Endothelial cell (in vitro differentiated cells): Measurements from ENCODE around the gene GLE1. TPM values are rescaled to one million over a fixed set of nuclear protein-coding genes. Genes with fewer than 3 reads are reported as not detected.

Experiments
- DNase-seq: peaks from one replicate; pipeline ENCODE4 v3.0.0; 2021; ENCODE audit warnings: low spot score
- H3K27ac Mint-ChIP-seq: one replicate; pipeline ENCODE4 v1.8.0; 2021; ENCODE audit warnings: mixed read lengths, inconsistent platforms; ENCODE audit not compliant: unreplicated experiment
- H3K27me3 Mint-ChIP-seq: one replicate; pipeline ENCODE4 v1.8.0; 2021; ENCODE audit warnings: mild to moderate bottlenecking, moderate library complexity, mixed read lengths, inconsistent platforms; ENCODE audit not compliant: unreplicated experiment
- H3K36me3 Mint-ChIP-seq: one replicate; pipeline ENCODE4 v1.8.0; 2021; ENCODE audit warnings: mild to moderate bottlenecking, low read depth, mixed read lengths, inconsistent platforms; ENCODE audit not compliant: unreplicated experiment
- H3K4me1 Mint-ChIP-seq: one replicate; pipeline ENCODE4 v1.8.0; 2021; ENCODE audit warnings: mild to moderate bottlenecking, mixed read lengths, inconsistent platforms; ENCODE audit not compliant: unreplicated experiment
- H3K4me3 Mint-ChIP-seq: one replicate; pipeline ENCODE4 v1.8.0; 2021; ENCODE audit warnings: mild to moderate bottlenecking, mixed read lengths, inconsistent platforms; ENCODE audit not compliant: unreplicated experiment
- H3K9me3 Mint-ChIP-seq: one replicate; pipeline ENCODE4 v1.8.0; 2021; ENCODE audit warnings: mixed read lengths, inconsistent platforms; ENCODE audit not compliant: unreplicated experiment
- total RNA-seq: library from RNA; stranded (reverse); fragmentation: NEBNext Ultra II Directional; extraction: Animal tissue kit (Norgen Biotek cat#: 25700); gene quantifications from one replicate; pipeline ENCODE4 v1.2.1, GENCODE V29; 2021; ENCODE audit not compliant: unreplicated experiment
- TF ChIP-seq, protein P1 (sequence below): fragments of 200-600 bp; sonication (generic); IDR thresholded peaks from one replicate; pipeline ENCODE4 v1.5.0; 2021; ENCODE audit warnings: antibody characterized with exemption; ENCODE audit not compliant: unreplicated experiment

The GLE1 gene
- total RNA-seq, 1 donor from 2014 or later: 17.5 TPM

- peak; percentile 66 for DNase-seq
- Mint-ChIP-seq H3K36me3 (peaks cover 4% of the 10 kb centered on the region), H3K27ac (peak overlapping the region; percentile 68), H3K27me3 (no peaks in the 10 kb centered on the region), H3K9me3 (no peaks in the 10 kb centered on the region), H3K4me3 (peak overlapping the region; percentile 73), H3K4me1 (peaks cover 30% of the 10 kb centered on the region)
- TF ChIP-seq, protein P1, sequence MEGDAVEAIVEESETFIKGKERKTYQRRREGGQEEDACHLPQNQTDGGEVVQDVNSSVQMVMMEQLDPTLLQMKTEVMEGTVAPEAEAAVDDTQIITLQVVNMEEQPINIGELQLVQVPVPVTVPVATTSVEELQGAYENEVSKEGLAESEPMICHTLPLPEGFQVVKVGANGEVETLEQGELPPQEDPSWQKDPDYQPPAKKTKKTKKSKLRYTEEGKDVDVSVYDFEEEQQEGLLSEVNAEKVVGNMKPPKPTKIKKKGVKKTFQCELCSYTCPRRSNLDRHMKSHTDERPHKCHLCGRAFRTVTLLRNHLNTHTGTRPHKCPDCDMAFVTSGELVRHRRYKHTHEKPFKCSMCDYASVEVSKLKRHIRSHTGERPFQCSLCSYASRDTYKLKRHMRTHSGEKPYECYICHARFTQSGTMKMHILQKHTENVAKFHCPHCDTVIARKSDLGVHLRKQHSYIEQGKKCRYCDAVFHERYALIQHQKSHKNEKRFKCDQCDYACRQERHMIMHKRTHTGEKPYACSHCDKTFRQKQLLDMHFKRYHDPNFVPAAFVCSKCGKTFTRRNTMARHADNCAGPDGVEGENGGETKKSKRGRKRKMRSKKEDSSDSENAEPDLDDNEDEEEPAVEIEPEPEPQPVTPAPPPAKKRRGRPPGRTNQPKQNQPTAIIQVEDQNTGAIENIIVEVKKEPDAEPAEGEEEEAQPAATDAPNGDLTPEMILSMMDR: no peak
These were observed 54.2 kb downstream of the GLE1 start for GRCh38 chr9:128558431-128559310.

GRCh38 chr9:128565578-128565977 is 61.1 kb downstream of the GLE1 start:
- TF ChIP-seq, protein P1: no peak
- peaks cover 38% of the 10 kb centered on the region for H3K36me3 Mint-ChIP-seq
- H3K4me1 Mint-ChIP-seq: peaks cover 43% of the 10 kb centered on the region
- H3K4me3 Mint-ChIP-seq: peak overlapping the region; percentile 32
- no peaks in the 10 kb centered on the region for H3K9me3 Mint-ChIP-seq
- peaks cover 1% of the 10 kb centered on the region for H3K27me3 Mint-ChIP-seq
- no peak for DNase-seq
- peak overlapping the region; percentile 95 for H3K27ac Mint-ChIP-seq

- H3K4me1 Mint-ChIP-seq: peaks cover 37% of the 10 kb centered on the region
- TF ChIP-seq, protein P1: no peak
- H3K9me3 Mint-ChIP-seq: no peaks in the 10 kb centered on the region
- no peak for DNase-seq
- no peak overlapping the region for H3K27ac Mint-ChIP-seq
- peaks cover 46% of the 10 kb centered on the region for H3K36me3 Mint-ChIP-seq
- H3K4me3 Mint-ChIP-seq: peak overlapping the region; percentile 63
- H3K27me3 Mint-ChIP-seq: peaks cover 1% of the 10 kb centered on the region
These were observed 64.1 kb downstream of the GLE1 start for GRCh38 chr9:128568470-128569078.

GRCh38 chr9:128575469-128575868 is 71.0 kb downstream of the GLE1 start:
- no peaks in the 10 kb centered on the region for H3K4me1 Mint-ChIP-seq
- peaks cover 69% of the 10 kb centered on the region for H3K36me3 Mint-ChIP-seq
- H3K27ac Mint-ChIP-seq: no peak overlapping the region
- H3K9me3 Mint-ChIP-seq: no peaks in the 10 kb centered on the region
- TF ChIP-seq, protein P1: no peak
- peak overlapping the region; percentile 19 for H3K4me3 Mint-ChIP-seq
- no peak for DNase-seq
- peaks cover 2% of the 10 kb centered on the region for H3K27me3 Mint-ChIP-seq

- peaks cover 2% of the 10 kb centered on the region for H3K27me3 Mint-ChIP-seq
- peaks cover 74% of the 10 kb centered on the region for H3K36me3 Mint-ChIP-seq
- H3K27ac Mint-ChIP-seq: no peak overlapping the region
- no peaks in the 10 kb centered on the region for H3K9me3 Mint-ChIP-seq
- DNase-seq: no peak
- peak overlapping the region; percentile 19 for H3K4me3 Mint-ChIP-seq
- TF ChIP-seq, protein P1: no peak
- no peaks in the 10 kb centered on the region for H3K4me1 Mint-ChIP-seq
These were observed 71.4 kb downstream of the GLE1 start for GRCh38 chr9:128575916-128576315.
